WTC11 (cell line): ENCODE measurements around the gene MRPL33. TPM values are rescaled to one million over a fixed set of nuclear protein-coding genes. Genes with fewer than 3 reads are reported as not detected.

Experiments
- ATAC-seq: fragments of 200-7000 bp; cut with Tn5 transposase; 2 replicates; pipeline ENCODE4 v1.10.0; 2021; ENCODE audit warnings: mild to moderate bottlenecking, moderate library complexity
- Bru-seq: library from RNA; stranded (reverse); fragments of 400-500 nt; gene quantifications from one replicate; lab custom pipeline; 2021; lab: Mats Ljungman, UMichigan
- CTCF ChIA-PET: fragments of 300-600 bp; sonication (Branson Sonifier 250); formaldehyde crosslinking; loops from one replicate; lab custom pipeline; 2021; ENCODE audit warnings: antibody characterized with exemption; lab: Charles Lee
- POLR2A ChIA-PET: fragments of 350-600 bp; sonication (Branson Sonifier 250); formaldehyde crosslinking; loops from one replicate; lab custom pipeline; 2021; ENCODE audit warnings: antibody characterized with exemption; lab: Charles Lee
- DNase-seq: peaks from one replicate; pipeline ENCODE4 v3.0.0; 2021; ENCODE audit warnings: low spot score
- H3K27ac Mint-ChIP-seq: 2 replicates; pipeline ENCODE4 v1.8.0; 2021; ENCODE audit warnings: mixed read lengths
- H3K27me3 Mint-ChIP-seq: 2 replicates; pipeline ENCODE4 v1.8.0; 2021; ENCODE audit warnings: low read depth, mild to moderate bottlenecking, moderate library complexity, mixed read lengths
- H3K36me3 Mint-ChIP-seq: 2 replicates; pipeline ENCODE4 v1.8.0; 2021; ENCODE audit warnings: mixed read lengths
- H3K4me1 Mint-ChIP-seq: 2 replicates; pipeline ENCODE4 v1.8.0; 2022; ENCODE audit warnings: mixed read lengths
- H3K4me3 Mint-ChIP-seq: 2 replicates; pipeline ENCODE4 v1.8.0; 2021; ENCODE audit warnings: mild to moderate bottlenecking, moderate library complexity, mixed read lengths
- H3K9me3 Mint-ChIP-seq: 2 replicates; pipeline ENCODE4 v1.8.0; 2021; ENCODE audit warnings: mixed read lengths
- AR ChIP-seq: fragments of 250-450 bp; sonication (Bioruptor Pico); IDR thresholded peaks from 2 replicates; pipeline ENCODE4 v1.9.0; 2021; ENCODE audit warnings: mild to moderate bottlenecking
- ATF2 ChIP-seq: sonication (generic); formaldehyde crosslinking; IDR thresholded peaks from 2 replicates; pipeline ENCODE4 v1.8.1; 2022; ENCODE audit warnings: low read depth, missing genetic modification reagents, borderline replicate concordance
- FOXJ3 ChIP-seq: sonication (generic); formaldehyde crosslinking; IDR thresholded peaks from 2 replicates; pipeline ENCODE4 v1.9.0; 2021; ENCODE audit warnings: missing genetic modification reagents, mild to moderate bottlenecking, borderline replicate concordance
- FOXK1 ChIP-seq: sonication (generic); formaldehyde crosslinking; IDR thresholded peaks from 2 replicates; pipeline ENCODE4 v1.8.0; 2022; ENCODE audit warnings: mild to moderate bottlenecking, moderate library complexity, missing genetic modification reagents
- GRHL2 ChIP-seq: fragments of 250-450 bp; sonication (Bioruptor Pico); IDR thresholded peaks from 2 replicates; pipeline ENCODE4 v1.8.0; 2022; ENCODE audit warnings: mild to moderate bottlenecking, moderate library complexity; ENCODE audit not compliant: insufficient replicate concordance, severe bottlenecking
- HMGXB4 ChIP-seq: sonication (generic); formaldehyde crosslinking; IDR thresholded peaks from 2 replicates; pipeline ENCODE4 v1.8.1; 2023; ENCODE audit warnings: mild to moderate bottlenecking, moderate library complexity, missing genetic modification reagents
- IRF2 ChIP-seq: sonication (generic); formaldehyde crosslinking; IDR thresholded peaks from 2 replicates; pipeline ENCODE4 v1.8.0; 2022; ENCODE audit warnings: low read depth, missing genetic modification reagents, borderline replicate concordance
- JAZF1 ChIP-seq: fragments of 250-450 bp; sonication (Bioruptor Pico); IDR thresholded peaks from 2 replicates; pipeline ENCODE4 v1.9.0; 2021; ENCODE audit warnings: moderate library complexity, mild to moderate bottlenecking, inconsistent platforms
- JUN ChIP-seq: sonication (generic); formaldehyde crosslinking; IDR thresholded peaks from 2 replicates; pipeline ENCODE4 v1.8.0; 2023; ENCODE audit warnings: mild to moderate bottlenecking, missing genetic modification reagents
- NFE2L1 ChIP-seq: sonication (generic); formaldehyde crosslinking; IDR thresholded peaks from 2 replicates; pipeline ENCODE4 v1.8.1; 2023; ENCODE audit warnings: missing genetic modification reagents
- NR3C1 ChIP-seq: sonication (generic); formaldehyde crosslinking; conservative IDR thresholded peaks from 2 replicates; pipeline ENCODE4 v1.8.1; 2023; ENCODE audit warnings: low read depth, mild to moderate bottlenecking, missing genetic modification reagents
- RELA ChIP-seq: sonication (generic); formaldehyde crosslinking; IDR thresholded peaks from 2 replicates; pipeline ENCODE4 v1.8.1; 2022; ENCODE audit warnings: missing genetic modification reagents, mild to moderate bottlenecking, borderline replicate concordance
- SMAD3 ChIP-seq: sonication (generic); formaldehyde crosslinking; IDR thresholded peaks from 2 replicates; pipeline ENCODE4 v1.8.0; 2022; ENCODE audit warnings: missing genetic modification reagents, mild to moderate bottlenecking, borderline replicate concordance
- SP1 ChIP-seq: sonication (generic); formaldehyde crosslinking; conservative IDR thresholded peaks from 2 replicates; pipeline ENCODE4 v1.8.1; 2022; ENCODE audit warnings: missing genetic modification reagents
- ZNF121 ChIP-seq: sonication (generic); formaldehyde crosslinking; IDR thresholded peaks from 2 replicates; pipeline ENCODE4 v1.8.0; 2023; ENCODE audit warnings: missing genetic modification reagents
- ZNF138 ChIP-seq: sonication (generic); formaldehyde crosslinking; conservative IDR thresholded peaks from 2 replicates; pipeline ENCODE4 v1.8.1; 2022; ENCODE audit warnings: mild to moderate bottlenecking, moderate library complexity, missing genetic modification reagents
- ZNF232 ChIP-seq: sonication (generic); formaldehyde crosslinking; IDR thresholded peaks from 2 replicates; pipeline ENCODE4 v1.8.0; 2022; ENCODE audit warnings: mild to moderate bottlenecking, missing genetic modification reagents
- long read RNA-seq, 3 experiments: library from RNA in 1 of 3; library from capped mRNA in 1 of 3; library from polyadenylated mRNA in 1 of 3; unstranded in 2 of 3; stranded (forward) in 1 of 3; transcript quantifications; one replicate each; pipeline ENCODE4 v2.0.0, GENCODE V29; 2021
- total RNA-seq: library from RNA; stranded (reverse); gene quantifications from 3 replicates; pipeline ENCODE4 v1.2.3, GENCODE V29; 2021
- TF ChIP-seq, protein P1 (sequence below): sonication (generic); formaldehyde crosslinking; IDR thresholded peaks from 2 replicates; pipeline ENCODE4 v1.8.1; 2022; ENCODE audit warnings: mild to moderate bottlenecking, moderate library complexity, missing genetic modification reagents
- TF ChIP-seq, protein P2 (sequence below): fragments of 250-450 bp; sonication (Bioruptor Pico); conservative IDR thresholded peaks from 2 replicates; pipeline ENCODE4 v1.9.0; 2021; ENCODE audit warnings: mild to moderate bottlenecking
- TF ChIP-seq, protein P3 (sequence below): fragments of 250-450 bp; sonication (Bioruptor Pico); IDR thresholded peaks from 2 replicates; pipeline ENCODE4 v1.9.0; 2021; ENCODE audit warnings: mild to moderate bottlenecking, borderline replicate concordance

The MRPL33 gene
- total RNA-seq: 52.5 to 60.6 TPM (median 58.3 TPM) in 3 replicates
- percentile 94 among the genes with signal in this experiment for Bru-seq, nascent RNA
- long read RNA-seq, experiment 1, transcript MRPL33-202 (3 exons, 404 nt): major isoform, 42 of 103 reads
- long read RNA-seq, experiment 1, transcript MRPL33-201 (4 exons, 518 nt): minor isoform, 28 of 103 reads
- long read RNA-seq, experiment 1, partial matches to known transcripts: 2 of 103 reads
- long read RNA-seq, experiment 1, other reads (novel, unspliced or antisense): 26 of 103 reads
- long read RNA-seq, experiment 2, partial matches to known transcripts: 12 of 91 reads
- long read RNA-seq, experiment 2, other reads (novel, unspliced or antisense): 79 of 91 reads
- long read RNA-seq, experiment 3, transcript MRPL33-206 (3 exons, 729 nt): major isoform, 7 of 13 reads
- long read RNA-seq, experiment 3, partial matches to known transcripts: 2 of 13 reads
- long read RNA-seq, experiment 3, other reads (novel, unspliced or antisense): 2 of 13 reads

DNA sequence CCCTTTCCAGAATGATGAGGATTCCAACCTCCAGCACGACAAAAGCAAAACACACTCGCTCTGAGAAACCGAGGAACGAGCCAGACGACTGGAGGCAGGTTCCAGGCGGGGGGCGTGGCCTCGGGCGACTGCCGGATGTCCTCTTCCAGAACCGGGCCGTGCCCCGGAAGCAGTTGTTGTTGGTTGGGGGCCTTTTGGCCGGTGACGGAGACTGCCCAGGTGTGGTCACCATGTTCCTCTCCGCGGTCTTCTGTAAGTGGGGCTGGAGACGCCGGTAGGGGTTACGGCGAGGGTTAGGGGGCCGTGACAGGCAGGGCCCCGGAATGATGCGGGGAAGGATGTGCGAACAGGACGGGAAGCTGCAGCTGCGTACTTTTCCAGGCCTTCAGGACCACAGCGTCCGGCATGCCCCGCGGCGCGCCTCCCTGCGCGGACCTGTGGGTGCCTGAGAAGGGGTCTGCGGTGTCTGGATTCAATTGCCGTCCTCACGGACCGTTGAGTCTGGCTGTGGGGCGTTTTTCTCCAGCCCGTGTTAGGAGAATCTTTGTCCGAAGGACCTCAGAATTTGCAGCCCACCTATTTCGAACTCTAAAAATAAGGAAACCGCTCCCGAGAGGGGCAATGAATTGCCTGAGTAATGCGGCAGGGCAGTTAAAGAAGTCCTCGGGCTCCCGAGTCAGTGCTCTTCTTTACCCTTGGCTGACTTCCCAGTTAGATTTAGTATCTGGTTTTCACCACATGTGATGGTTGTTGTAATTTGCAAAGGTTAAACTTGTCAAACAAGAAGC is at the start of gene MRPL33:
Gene MRPL33 (plus strand): TSS at position 172 of the 788 bp plus-strand sequence. CDS start 59 bp downstream, at position 231.
- peak within 1 kb of the TSS; percentile 96 for H3K4me3 Mint-ChIP-seq
- CTCF ChIA-PET: interaction anchor here (1.6 kb wide), 1 partner anchor 49 kb away, joined by 6 read pairs; no protein-coding TSS in a partner anchor
- peaks cover 15% of the 10 kb centered on the region for H3K4me1 Mint-ChIP-seq
- H3K27ac Mint-ChIP-seq: peak within 1 kb of the TSS; percentile 99
- H3K27me3 Mint-ChIP-seq: peaks cover 9% of the 10 kb centered on the region
- no peaks in the 10 kb centered on the region for H3K9me3 Mint-ChIP-seq
- DNase-seq (peak; percentile 94), ATAC-seq (peak; percentile 94)
- H3K36me3 Mint-ChIP-seq: peaks cover 13% of the 10 kb centered on the region
- POLR2A ChIA-PET: interaction anchor here (0.9 kb wide), 1 partner anchor 19 kb away, joined by 3 read pairs; no protein-coding TSS in a partner anchor
- TF ChIP-seq ATF2 (CRISPR knock-in tag): no peak
- no peak for TF ChIP-seq ZNF138
- no peak for TF ChIP-seq JUN
- TF ChIP-seq RELA (CRISPR knock-in tag): peak; percentile 79; the same call in 1 of the 2 replicates
- TF ChIP-seq IRF2 (CRISPR knock-in tag): no peak
- no peak for TF ChIP-seq GRHL2
- no peak for TF ChIP-seq JAZF1
- TF ChIP-seq HMGXB4 (CRISPR knock-in tag): peak; percentile 66; the same call in 1 of the 2 replicates
- no peak for TF ChIP-seq NR3C1 (CRISPR knock-in tag)
- TF ChIP-seq ZNF121: no peak
- no peak for TF ChIP-seq AR (CRISPR knock-in tag)
- TF ChIP-seq FOXK1 (CRISPR knock-in tag): peak; percentile 77; the same call in 1 of the 2 replicates
- 0 out of 2 replicates have a peak, but pooled peaks have one; percentile 12 for TF ChIP-seq SMAD3 (CRISPR knock-in tag)
- TF ChIP-seq, protein P1, sequence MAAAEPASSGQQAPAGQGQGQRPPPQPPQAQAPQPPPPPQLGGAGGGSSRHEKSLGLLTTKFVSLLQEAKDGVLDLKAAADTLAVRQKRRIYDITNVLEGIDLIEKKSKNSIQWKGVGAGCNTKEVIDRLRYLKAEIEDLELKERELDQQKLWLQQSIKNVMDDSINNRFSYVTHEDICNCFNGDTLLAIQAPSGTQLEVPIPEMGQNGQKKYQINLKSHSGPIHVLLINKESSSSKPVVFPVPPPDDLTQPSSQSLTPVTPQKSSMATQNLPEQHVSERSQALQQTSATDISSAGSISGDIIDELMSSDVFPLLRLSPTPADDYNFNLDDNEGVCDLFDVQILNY: peak; percentile 68; the same call in 1 of the 2 replicates
- TF ChIP-seq ZNF232 (CRISPR knock-in tag): no peak
- TF ChIP-seq, protein P2, sequence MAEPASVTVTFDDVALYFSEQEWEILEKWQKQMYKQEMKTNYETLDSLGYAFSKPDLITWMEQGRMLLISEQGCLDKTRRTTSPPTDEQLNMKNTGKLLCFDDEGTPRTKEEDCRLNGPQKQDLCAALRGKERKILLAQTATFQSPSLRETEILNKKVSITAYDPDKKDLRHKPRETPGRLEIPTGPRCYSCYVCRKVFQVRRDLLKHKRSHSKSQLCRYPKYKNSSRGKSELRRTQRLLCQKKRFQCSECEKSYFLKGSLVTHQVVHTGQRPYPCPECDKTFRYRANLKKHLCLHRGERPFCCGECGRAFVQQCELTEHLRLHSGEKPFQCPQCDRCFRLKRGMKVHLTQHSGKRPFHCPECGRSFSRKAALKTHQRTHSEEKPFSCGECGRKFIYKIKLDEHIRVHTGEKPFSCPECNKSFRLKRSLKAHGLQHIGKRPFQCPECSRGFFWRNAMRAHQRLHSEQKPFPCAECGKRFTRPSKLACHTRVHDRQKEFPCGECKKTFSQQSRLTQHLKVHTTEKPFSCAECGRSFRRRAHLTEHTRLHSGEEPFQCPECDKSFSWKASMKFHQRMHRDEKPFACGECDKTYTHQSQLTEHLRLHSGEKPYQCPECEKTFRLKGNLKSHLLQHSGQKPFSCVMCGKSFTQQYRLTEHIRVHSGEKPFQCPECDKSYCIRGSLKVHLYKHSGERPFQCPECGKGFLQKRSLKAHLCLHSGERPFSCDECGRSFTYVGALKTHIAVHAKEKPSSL (CRISPR knock-in tag): no peak
- no peak for TF ChIP-seq NFE2L1
- TF ChIP-seq SP1: peak; percentile 77
- TF ChIP-seq FOXJ3: no peak
- TF ChIP-seq, protein P3, sequence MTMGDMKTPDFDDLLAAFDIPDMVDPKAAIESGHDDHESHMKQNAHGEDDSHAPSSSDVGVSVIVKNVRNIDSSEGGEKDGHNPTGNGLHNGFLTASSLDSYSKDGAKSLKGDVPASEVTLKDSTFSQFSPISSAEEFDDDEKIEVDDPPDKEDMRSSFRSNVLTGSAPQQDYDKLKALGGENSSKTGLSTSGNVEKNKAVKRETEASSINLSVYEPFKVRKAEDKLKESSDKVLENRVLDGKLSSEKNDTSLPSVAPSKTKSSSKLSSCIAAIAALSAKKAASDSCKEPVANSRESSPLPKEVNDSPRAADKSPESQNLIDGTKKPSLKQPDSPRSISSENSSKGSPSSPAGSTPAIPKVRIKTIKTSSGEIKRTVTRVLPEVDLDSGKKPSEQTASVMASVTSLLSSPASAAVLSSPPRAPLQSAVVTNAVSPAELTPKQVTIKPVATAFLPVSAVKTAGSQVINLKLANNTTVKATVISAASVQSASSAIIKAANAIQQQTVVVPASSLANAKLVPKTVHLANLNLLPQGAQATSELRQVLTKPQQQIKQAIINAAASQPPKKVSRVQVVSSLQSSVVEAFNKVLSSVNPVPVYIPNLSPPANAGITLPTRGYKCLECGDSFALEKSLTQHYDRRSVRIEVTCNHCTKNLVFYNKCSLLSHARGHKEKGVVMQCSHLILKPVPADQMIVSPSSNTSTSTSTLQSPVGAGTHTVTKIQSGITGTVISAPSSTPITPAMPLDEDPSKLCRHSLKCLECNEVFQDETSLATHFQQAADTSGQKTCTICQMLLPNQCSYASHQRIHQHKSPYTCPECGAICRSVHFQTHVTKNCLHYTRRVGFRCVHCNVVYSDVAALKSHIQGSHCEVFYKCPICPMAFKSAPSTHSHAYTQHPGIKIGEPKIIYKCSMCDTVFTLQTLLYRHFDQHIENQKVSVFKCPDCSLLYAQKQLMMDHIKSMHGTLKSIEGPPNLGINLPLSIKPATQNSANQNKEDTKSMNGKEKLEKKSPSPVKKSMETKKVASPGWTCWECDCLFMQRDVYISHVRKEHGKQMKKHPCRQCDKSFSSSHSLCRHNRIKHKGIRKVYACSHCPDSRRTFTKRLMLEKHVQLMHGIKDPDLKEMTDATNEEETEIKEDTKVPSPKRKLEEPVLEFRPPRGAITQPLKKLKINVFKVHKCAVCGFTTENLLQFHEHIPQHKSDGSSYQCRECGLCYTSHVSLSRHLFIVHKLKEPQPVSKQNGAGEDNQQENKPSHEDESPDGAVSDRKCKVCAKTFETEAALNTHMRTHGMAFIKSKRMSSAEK: 0 out of 2 replicates have a peak, but pooled peaks have one; percentile 60
